Tibial nerve (tissue), 4 donors: ENCODE measurements around the gene ISG15. TPM values are rescaled to one million over a fixed set of nuclear protein-coding genes. Genes with fewer than 3 reads are reported as not detected.
"Not testable (repeated sequence)": the region's sequence is repeated elsewhere in the genome, so short reads cannot be mapped to it uniquely, and the experiment has no call there.

Source experiments
- DNase-seq, 2 donors: peaks; one replicate each; pipeline ENCODE4 v3.0.0-alpha.2; 2019; ENCODE audit warnings: low spot score in 2 of 2
- H3K27ac ChIP-seq, 4 donors: fragments of 200-600 bp; sonication (generic) in 3 of 4; one replicate each; pipeline ENCODE4 v1.5.1; 2017 to 2019; ENCODE audit warnings: mild to moderate bottlenecking in 1 of 4
- H3K27me3 ChIP-seq, 2 donors: fragments of 200-600 bp; sonication (generic) in 1 of 2; one replicate each; pipeline versions ENCODE4 v1.5.1 to v1.6.0; 2017 to 2019
- H3K36me3 ChIP-seq, 3 donors: fragments of 200-600 bp; sonication (generic); one replicate each; pipeline ENCODE4 v1.5.1; 2018 to 2019
- H3K4me1 ChIP-seq, 4 donors: fragments of 200-600 bp; sonication (generic) in 3 of 4; one replicate each; pipeline ENCODE4 v1.5.1; 2017 to 2019
- H3K4me3 ChIP-seq, 4 donors: fragments of 200-600 bp; sonication (generic) in 3 of 4; one replicate each; pipeline ENCODE4 v1.5.1; 2017 to 2019; ENCODE audit warnings: mild to moderate bottlenecking in 1 of 4, moderate library complexity in 1 of 4
- H3K9me3 ChIP-seq, 4 donors: fragments of 200-600 bp; sonication (generic) in 3 of 4; one replicate each; pipeline ENCODE4 v1.5.1; 2017 to 2019
- CTCF ChIP-seq, 5 experiments: fragments of 200-600 bp in 3 of 5; fragments of 450-650 bp in 2 of 5; sonication (generic) in 3 of 5; IDR thresholded peaks; one replicate each; pipeline ENCODE4 v1.5.1; 2016 to 2019; ENCODE audit warnings: antibody characterized with exemption in 5 of 5, mild to moderate bottlenecking in 3 of 5, moderate library complexity in 2 of 5
- EP300 ChIP-seq, 2 donors: sonication (generic); formaldehyde crosslinking; IDR thresholded peaks; one replicate each; pipeline ENCODE4 v1.6.1; 2017; ENCODE audit warnings: antibody characterized with exemption in 2 of 2, mild to moderate bottlenecking in 1 of 2
- POLR2A ChIP-seq, 2 donors: fragments of 450-650 bp; IDR thresholded peaks; one replicate each; pipeline ENCODE4 v1.6.1; 2017; ENCODE audit warnings: antibody characterized with exemption in 2 of 2, mild to moderate bottlenecking in 2 of 2, moderate library complexity in 2 of 2
- WGBS, 2 donors: methylation state at CpG; one replicate each; pipeline ENCODE4 v1.1.5; 2018; 5-methylcytosine and 5-hydroxymethylcytosine counted together
- total RNA-seq, 4 donors: library from RNA; depleted of rRNA; stranded (reverse); fragments of >200 nt; gene quantifications; one replicate each; pipeline ENCODE4 v1.1.0, GENCODE V29; 2016

The ISG15 gene
- total RNA-seq, 4 donors from 2014 or later, result 29.1 to 65.4 (median 48.7) TPM

GRCh38 chr1:1053682-1054081 lies 40.4 kb downstream of the ISG15 start:
- peaks cover 0 to 69% (median 0%) of the 10 kb centered on the region in 3 donors for H3K36me3 ChIP-seq
- WGBS, 2 donors, result 85 to 91% methylated on average over 7 to 15 of the region's 18 CpGs
- no peak for TF ChIP-seq CTCF (IDR thresholded peaks at IDR 0.05)
- no peak for TF ChIP-seq POLR2A (IDR thresholded peaks at IDR 0.05)
- no peak for TF ChIP-seq EP300 (IDR thresholded peaks at IDR 0.05)

GRCh38 chr1:1054099-1054700 lies 40.9 kb downstream of the ISG15 start:
- no peak for DNase-seq
- TF ChIP-seq CTCF (IDR thresholded peaks at IDR 0.05) (no peak), EP300 (IDR thresholded peaks at IDR 0.05) (no peak)
- no peak overlapping the region for H3K4me3 ChIP-seq
- H3K4me1 ChIP-seq, result peaks cover 0 to 15% (median 6%) of the 10 kb centered on the region in 4 donors
- no peaks in the 10 kb centered on the region for H3K9me3 ChIP-seq
- no peak overlapping the region for H3K27ac ChIP-seq
- H3K36me3 ChIP-seq, result peaks cover 0 to 67% (median 0%) of the 10 kb centered on the region in 3 donors
- 88 to 92% methylated on average over 8 to 13 of the region's 18 CpGs for WGBS, 2 donors
- peaks cover 0 to 27% of the 10 kb centered on the region in 2 donors for H3K27me3 ChIP-seq

More at GRCh38 chr1:1053682-1054081, 40.4 kb downstream of the ISG15 start:
- Histone ChIP-seq H3K4me1 (peaks cover 0 to 10% (median 4%) of the 10 kb centered on the region in 4 donors), H3K4me3 (no peak overlapping the region), H3K9me3 (no peaks in the 10 kb centered on the region), H3K27me3 (peaks cover 0 to 22% of the 10 kb centered on the region in 2 donors), H3K27ac (no peak overlapping the region)
- no peak for DNase-seq

- H3K27me3 ChIP-seq, result peaks cover 0 to 33% of the 10 kb centered on the region in 2 donors
- peaks cover 0 to 59% (median 0%) of the 10 kb centered on the region in 3 donors for H3K36me3 ChIP-seq
- no peak overlapping the region for H3K4me3 ChIP-seq
- no peak overlapping the region for H3K27ac ChIP-seq
- TF ChIP-seq POLR2A (IDR thresholded peaks at IDR 0.05) (no peak), CTCF (IDR thresholded peaks at IDR 0.05) (no peak), EP300 (IDR thresholded peaks at IDR 0.05) (no peak)
- 83 to 86% methylated on average over 23 of the region's 23 CpGs for WGBS, 2 donors
- peaks cover 0 to 23% (median 11%) of the 10 kb centered on the region in 4 donors for H3K4me1 ChIP-seq
- DNase-seq, result no peak
- H3K9me3 ChIP-seq, result no peaks in the 10 kb centered on the region
These were observed 41.7 kb downstream of the ISG15 start for GRCh38 chr1:1054971-1055370.

- Histone ChIP-seq H3K27me3 (peaks cover 0 to 45% of the 10 kb centered on the region in 2 donors), H3K36me3 (peaks cover 0 to 48% (median 0%) of the 10 kb centered on the region in 3 donors), H3K9me3 (no peaks in the 10 kb centered on the region), H3K27ac (no peak overlapping the region), H3K4me1 (peaks cover 0 to 31% (median 11%) of the 10 kb centered on the region in 4 donors), H3K4me3 (no peak overlapping the region)
- TF ChIP-seq CTCF (IDR thresholded peaks at IDR 0.05) (no peak), POLR2A (IDR thresholded peaks at IDR 0.05) (no peak), EP300 (IDR thresholded peaks at IDR 0.05) (no peak)
- no peak for DNase-seq
- WGBS, 2 donors, result 70 to 82% methylated on average over 38 to 41 of the region's 50 CpGs
These were observed 42.8 kb downstream of the ISG15 start for GRCh38 chr1:1055841-1056736.

- Histone ChIP-seq H3K27me3 (peaks cover 0 to 61% of the 10 kb centered on the region in 2 donors), H3K4me1 (peaks cover 0 to 44% (median 11%) of the 10 kb centered on the region in 4 donors), H3K36me3 (peaks cover 0 to 32% (median 0%) of the 10 kb centered on the region in 3 donors)
- WGBS, 2 donors, result 40 to 52% methylated on average over 15 of the region's 15 CpGs
- not testable (repeated sequence) for H3K27ac ChIP-seq, DNase-seq, H3K4me3 ChIP-seq, H3K9me3 ChIP-seq
These were observed 44.4 kb downstream of the ISG15 start for GRCh38 chr1:1057769-1058087.
